Chondrocyte (in vitro differentiated cells): ENCODE results near the gene NUP85. TPM values are rescaled to one million over a fixed set of nuclear protein-coding genes. Genes with fewer than 3 reads are reported as not detected.

Experiments used
- DNase-seq: peaks from one replicate; pipeline ENCODE4 v3.0.0; 2021; ENCODE audit warnings: mixed read lengths, low spot score
- H3K27ac Mint-ChIP-seq: one replicate; pipeline ENCODE4 v1.8.0; 2021; ENCODE audit warnings: mild to moderate bottlenecking, moderate library complexity, mixed read lengths; ENCODE audit not compliant: unreplicated experiment
- H3K27me3 Mint-ChIP-seq: 2 replicates; pipeline ENCODE4 v1.8.0; 2021; ENCODE audit warnings: low read depth, mixed read lengths
- H3K36me3 Mint-ChIP-seq: 2 replicates; pipeline ENCODE4 v1.8.0; 2021; ENCODE audit warnings: low read depth, mixed read lengths
- H3K4me1 Mint-ChIP-seq: 2 replicates; pipeline ENCODE4 v1.8.0; 2021; ENCODE audit warnings: low read depth, mild to moderate bottlenecking, mixed read lengths
- H3K4me3 Mint-ChIP-seq: one replicate; pipeline ENCODE4 v1.8.0; 2021; ENCODE audit warnings: mild to moderate bottlenecking, moderate library complexity, mixed read lengths; ENCODE audit not compliant: unreplicated experiment
- H3K9me3 Mint-ChIP-seq: 2 replicates; pipeline ENCODE4 v1.8.0; 2021; ENCODE audit warnings: low read depth, mixed read lengths
- total RNA-seq: library from RNA; stranded (reverse); gene quantifications from 3 replicates; pipeline ENCODE4 v1.2.1, GENCODE V29; 2021
- TF ChIP-seq, protein P1 (sequence below): fragments of 200-600 bp; sonication (generic); IDR thresholded peaks from 2 replicates; pipeline ENCODE4 v1.5.0; 2021; ENCODE audit warnings: antibody characterized with exemption, mild to moderate bottlenecking, moderate library complexity

The NUP85 gene
- total RNA-seq, 1 donor from 2014 or later, result 41.3 TPM

DNA sequence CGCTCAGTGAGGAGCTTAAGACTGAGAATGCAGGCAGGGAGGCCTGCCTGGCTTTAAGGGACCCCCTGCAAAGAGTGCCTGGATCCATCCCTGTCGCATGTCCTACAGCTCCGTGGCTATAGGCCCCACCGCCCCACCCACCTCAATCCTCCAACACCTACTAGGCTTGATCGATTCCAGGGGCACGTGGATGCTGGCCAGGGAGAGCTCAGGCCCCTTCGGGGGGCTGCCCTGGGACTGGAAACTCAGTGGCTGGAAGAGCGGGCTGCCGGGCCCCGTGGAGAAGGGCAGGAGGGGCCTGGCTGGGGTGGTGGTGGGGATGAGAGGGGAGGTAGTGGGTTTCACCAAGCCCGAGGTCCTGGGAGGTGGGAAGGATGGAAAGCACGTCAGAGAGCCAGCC, 33.7 kb downstream of the NUP85 start:
- DNase-seq, result no peak
- TF ChIP-seq, protein P1, sequence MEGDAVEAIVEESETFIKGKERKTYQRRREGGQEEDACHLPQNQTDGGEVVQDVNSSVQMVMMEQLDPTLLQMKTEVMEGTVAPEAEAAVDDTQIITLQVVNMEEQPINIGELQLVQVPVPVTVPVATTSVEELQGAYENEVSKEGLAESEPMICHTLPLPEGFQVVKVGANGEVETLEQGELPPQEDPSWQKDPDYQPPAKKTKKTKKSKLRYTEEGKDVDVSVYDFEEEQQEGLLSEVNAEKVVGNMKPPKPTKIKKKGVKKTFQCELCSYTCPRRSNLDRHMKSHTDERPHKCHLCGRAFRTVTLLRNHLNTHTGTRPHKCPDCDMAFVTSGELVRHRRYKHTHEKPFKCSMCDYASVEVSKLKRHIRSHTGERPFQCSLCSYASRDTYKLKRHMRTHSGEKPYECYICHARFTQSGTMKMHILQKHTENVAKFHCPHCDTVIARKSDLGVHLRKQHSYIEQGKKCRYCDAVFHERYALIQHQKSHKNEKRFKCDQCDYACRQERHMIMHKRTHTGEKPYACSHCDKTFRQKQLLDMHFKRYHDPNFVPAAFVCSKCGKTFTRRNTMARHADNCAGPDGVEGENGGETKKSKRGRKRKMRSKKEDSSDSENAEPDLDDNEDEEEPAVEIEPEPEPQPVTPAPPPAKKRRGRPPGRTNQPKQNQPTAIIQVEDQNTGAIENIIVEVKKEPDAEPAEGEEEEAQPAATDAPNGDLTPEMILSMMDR, result no peak
- Mint-ChIP-seq H3K27ac (no peak overlapping the region), H3K27me3 (no peaks in the 10 kb centered on the region), H3K4me1 (no peaks in the 10 kb centered on the region), H3K36me3 (peaks cover 23% of the 10 kb centered on the region), H3K9me3 (no peaks in the 10 kb centered on the region), H3K4me3 (no peak overlapping the region)

GRCh38 chr17:75239778-75240393, 34.4 kb downstream of the NUP85 start:
- Mint-ChIP-seq H3K36me3 (peaks cover 23% of the 10 kb centered on the region), H3K27me3 (no peaks in the 10 kb centered on the region), H3K9me3 (no peaks in the 10 kb centered on the region), H3K4me1 (no peaks in the 10 kb centered on the region), H3K27ac (no peak overlapping the region), H3K4me3 (no peak overlapping the region)
- DNase-seq, result no peak
- TF ChIP-seq, protein P1, result no peak

GRCh38 chr17:75240394-75241142, 35.1 kb downstream of the NUP85 start:
- no peaks in the 10 kb centered on the region for H3K27me3 Mint-ChIP-seq
- TF ChIP-seq, protein P1, result peak; percentile 84
- peak overlapping the region; percentile 57 for H3K27ac Mint-ChIP-seq
- no peak for DNase-seq
- no peaks in the 10 kb centered on the region for H3K4me1 Mint-ChIP-seq
- H3K4me3 Mint-ChIP-seq, result no peak overlapping the region
- no peaks in the 10 kb centered on the region for H3K9me3 Mint-ChIP-seq
- H3K36me3 Mint-ChIP-seq, result peaks cover 22% of the 10 kb centered on the region

DNA sequence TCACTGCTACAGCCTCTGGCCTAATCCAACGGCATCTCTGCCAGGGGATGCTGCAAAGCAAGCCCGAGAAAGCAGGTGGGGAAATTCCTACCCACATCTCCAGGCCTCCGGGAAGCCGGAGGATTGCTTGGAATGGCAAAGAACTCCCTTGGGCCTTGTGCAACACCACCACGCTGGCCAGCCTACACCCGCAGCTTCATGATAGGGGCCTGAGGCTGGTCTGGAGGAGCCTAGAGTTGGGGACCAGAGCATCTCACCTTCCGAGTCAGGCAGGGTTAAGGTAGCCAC, 35.6 kb downstream of the NUP85 start:
- Mint-ChIP-seq H3K36me3 (peaks cover 23% of the 10 kb centered on the region), H3K27me3 (no peaks in the 10 kb centered on the region), H3K27ac (peak overlapping the region; percentile 57), H3K4me1 (no peaks in the 10 kb centered on the region), H3K4me3 (no peak overlapping the region), H3K9me3 (no peaks in the 10 kb centered on the region)
- DNase-seq, result no peak
- TF ChIP-seq, protein P1, result no peak

GRCh38 chr17:75241502-75241901, 36.0 kb downstream of the NUP85 start:
- Mint-ChIP-seq H3K36me3 (peaks cover 21% of the 10 kb centered on the region), H3K4me1 (no peaks in the 10 kb centered on the region), H3K4me3 (no peak overlapping the region), H3K27me3 (no peaks in the 10 kb centered on the region), H3K27ac (peak overlapping the region; percentile 22), H3K9me3 (no peaks in the 10 kb centered on the region)
- DNase-seq, result no peak
- TF ChIP-seq, protein P1, result no peak
